ENCODE results near the gene GPR15LG. TPM values are rescaled to one million over a fixed set of nuclear protein-coding genes. Genes with fewer than 3 reads are reported as not detected.

Gene GPR15LG
- total and polyA plus RNA-seq, 10 of the 15 experiments (the other 5 are each of a cell fraction or from before 2014, with no cell fraction given) = 1.1 to 12.2 (median 1.4) TPM

DNA sequence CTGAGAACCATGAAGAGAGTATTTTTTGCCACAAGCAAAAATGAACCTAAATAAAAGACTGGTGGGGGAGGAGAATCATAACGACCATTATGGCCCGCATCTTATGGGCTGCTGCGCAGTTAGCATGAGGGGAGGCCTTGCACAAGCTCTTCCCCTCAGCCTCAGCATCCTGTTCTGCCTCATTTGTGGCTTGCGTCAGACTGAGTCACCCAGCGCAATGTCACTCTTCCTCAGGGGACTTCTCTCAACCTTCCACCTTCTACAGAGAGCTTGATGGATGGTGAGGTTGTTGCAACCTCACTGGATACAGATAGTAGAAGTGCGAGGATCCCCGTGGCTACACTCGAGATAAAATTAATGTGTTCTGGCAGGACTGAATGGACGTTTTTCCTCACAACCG is 16.8 kb upstream of the GPR15LG start:
- ChIA-PET POLR2A (no interaction called here), CTCF (interaction anchor here (1.3 to 25.5 kb wide), 3 partner anchors 8 to 111 kb away, joined by 4 to 788 read pairs (median 60); partner anchors contain the start of gene CDHR1), RAD21 (ENCODE audit: unreplicated experiment) (interaction anchor here (1.2 kb wide), 1 partner anchor 9 kb away, joined by 3 read pairs; no protein-coding TSS in a partner anchor), SMC1A (ENCODE audit: uncharacterized antibody, unreplicated experiment) (interaction anchor here (1.2 to 4.5 kb wide), 2 partner anchors 8 to 48 kb away, joined by 7 to 21 read pairs; no protein-coding TSS in a partner anchor)
- 29% methylated on average over 10 of the region's 10 CpGs for WGBS (ENCODE audit: insufficient coverage, insufficient replicate concordance, low lambda C conversion rate, missing lambda C conversion rate)
- in situ Hi-C loops (cut with MboI) = no loop called here
- BruUV-seq (replicated peaks) = no TSS peak
- no peak overlapping the region for H3K9ac ChIP-seq (ENCODE audit: control insufficient read depth, insufficient read depth, low read length)
- TF ChIP-seq ZNF217 (IDR thresholded peaks at IDR 0.05) (no peak), POLR2A (IDR thresholded peaks at IDR 0.05; ENCODE audit: low read depth, low read length) (peak; percentile 66), TCF12 (IDR thresholded peaks at IDR 0.05; ENCODE audit: low read depth, low read length) (no peak)
- TF ChIP-seq, protein P1, sequence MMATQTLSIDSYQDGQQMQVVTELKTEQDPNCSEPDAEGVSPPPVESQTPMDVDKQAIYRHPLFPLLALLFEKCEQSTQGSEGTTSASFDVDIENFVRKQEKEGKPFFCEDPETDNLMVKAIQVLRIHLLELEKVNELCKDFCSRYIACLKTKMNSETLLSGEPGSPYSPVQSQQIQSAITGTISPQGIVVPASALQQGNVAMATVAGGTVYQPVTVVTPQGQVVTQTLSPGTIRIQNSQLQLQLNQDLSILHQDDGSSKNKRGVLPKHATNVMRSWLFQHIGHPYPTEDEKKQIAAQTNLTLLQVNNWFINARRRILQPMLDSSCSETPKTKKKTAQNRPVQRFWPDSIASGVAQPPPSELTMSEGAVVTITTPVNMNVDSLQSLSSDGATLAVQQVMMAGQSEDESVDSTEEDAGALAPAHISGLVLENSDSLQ (IDR thresholded peaks at IDR 0.05) = peak; percentile 12; the same call in 1 of the 2 replicates
- H3K27me3 ChIP-seq (replicated peaks in 1 of 2; ENCODE audit: control insufficient read depth in 2 of 2, insufficient read depth in 2 of 2, low read length in 1 of 2) = no peaks in the 10 kb centered on the region
- no peak overlapping the region for H3K4me3 ChIP-seq
- ATAC-seq (peak; percentile 46), FAIRE-seq (no peak), DNase-seq (ENCODE audit: low read depth, low spot score) (no peak)
- H3K27ac ChIP-seq (ENCODE audit: control insufficient read depth, insufficient read depth) = no peak overlapping the region
- peaks cover 0 to 25% of the 10 kb centered on the region in 2 experiments; a peak in 3 of 4 replicates for H3K36me3 ChIP-seq (ENCODE audit: control insufficient read depth in 2 of 2, insufficient read depth in 2 of 2, low read length in 1 of 2)
- H2AFZ ChIP-seq (ENCODE audit: control insufficient read depth, low read depth, low read length) = no peak overlapping the region
- intact Hi-C loops (cut with micrococcal nuclease; ENCODE audit: unreplicated experiment) = loop anchor here (10.0 kb wide), 1 partner anchor 378 kb away; no protein-coding TSS in a partner anchor
- H3K9me3 ChIP-seq (replicated peaks; ENCODE audit: control insufficient read depth, insufficient read depth, low read length) = no peaks in the 10 kb centered on the region
- peaks cover 10% of the 10 kb centered on the region for H3K79me2 ChIP-seq (ENCODE audit: control insufficient read depth, insufficient read depth, low read length)
- peaks cover 3% of the 10 kb centered on the region; the same call in 1 of the 2 replicates for H4K20me1 ChIP-seq (ENCODE audit: control insufficient read depth, insufficient read depth)
- H3K4me2 ChIP-seq (ENCODE audit: control insufficient read depth, insufficient read depth) = no peak overlapping the region
- peaks cover 7% of the 10 kb centered on the region for H3K4me1 ChIP-seq (ENCODE audit: control insufficient read depth, insufficient read depth, low read length)

DNA sequence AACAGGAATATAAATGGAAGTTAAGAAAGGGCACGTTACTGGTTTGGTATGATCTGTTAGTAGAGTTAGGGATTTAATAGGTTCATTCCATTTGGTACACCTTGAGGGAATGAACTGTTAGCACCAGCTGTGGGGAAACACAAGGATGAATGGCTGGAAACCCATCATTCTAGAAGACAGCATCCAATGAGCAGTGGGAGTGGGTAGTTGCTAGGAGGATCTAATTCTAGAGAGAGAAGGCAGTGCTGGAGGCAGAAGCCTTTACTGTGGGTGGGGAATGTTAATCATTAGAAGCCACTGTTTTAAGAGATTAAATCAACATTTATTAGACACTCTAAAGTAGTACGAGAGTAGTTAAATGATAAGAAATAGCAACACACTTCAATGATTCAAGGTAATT is 15.5 kb upstream of the GPR15LG start:
- H3K27ac ChIP-seq (ENCODE audit: control insufficient read depth, insufficient read depth) = no peak overlapping the region
- ChIA-PET RAD21 (ENCODE audit: unreplicated experiment) (interaction anchor here (1.0 to 1.2 kb wide), 2 partner anchors 10 to 46 kb away, joined by 3 read pairs; no protein-coding TSS in a partner anchor), POLR2A (no interaction called here), SMC1A (ENCODE audit: uncharacterized antibody, unreplicated experiment) (interaction anchor here (1.5 to 4.5 kb wide), 3 partner anchors 9 to 44 kb away, joined by 3 to 21 read pairs (median 10); no protein-coding TSS in a partner anchor), CTCF (interaction anchor here (5.6 to 25.5 kb wide), 2 partner anchors 10 to 46 kb away, joined by 60 to 788 read pairs; partner anchors contain the start of gene CDHR1)
- DNase-seq (ENCODE audit: low read depth, low spot score) (no peak), FAIRE-seq (no peak), ATAC-seq (0 out of 3 replicates have a peak, but pooled peaks have one; percentile 23)
- in situ Hi-C loops (cut with MboI) = no loop called here
- H2AFZ ChIP-seq (ENCODE audit: control insufficient read depth, low read depth, low read length) = no peak overlapping the region
- H3K27me3 ChIP-seq (replicated peaks in 1 of 2; ENCODE audit: control insufficient read depth in 2 of 2, insufficient read depth in 2 of 2, low read length in 1 of 2) = no peaks in the 10 kb centered on the region
- H3K9me3 ChIP-seq (replicated peaks; ENCODE audit: control insufficient read depth, insufficient read depth, low read length) = no peaks in the 10 kb centered on the region
- intact Hi-C loops (cut with micrococcal nuclease; ENCODE audit: unreplicated experiment) = loop anchor here (10.0 kb wide), 1 partner anchor 377 kb away; no protein-coding TSS in a partner anchor
- no TSS peak for BruUV-seq (replicated peaks)
- peaks cover 14% of the 10 kb centered on the region for H3K79me2 ChIP-seq (ENCODE audit: control insufficient read depth, insufficient read depth, low read length)
- no peak overlapping the region for H3K4me2 ChIP-seq (ENCODE audit: control insufficient read depth, insufficient read depth)
- H3K36me3 ChIP-seq (ENCODE audit: control insufficient read depth in 2 of 2, insufficient read depth in 2 of 2, low read length in 1 of 2) = peaks cover 0 to 16% of the 10 kb centered on the region in 2 experiments; a peak in 2 of 4 replicates
- TF ChIP-seq TCF7 (IDR thresholded peaks at IDR 0.05; ENCODE audit: borderline replicate concordance) (no peak), RFX5 (IDR thresholded peaks at IDR 0.05; ENCODE audit: low read depth, low read length) (peak; percentile 73), PBX3 (IDR thresholded peaks at IDR 0.05; ENCODE audit: insufficient replicate concordance, low read depth, low read length) (peak; percentile 11)
- TF ChIP-seq, protein P1 (IDR thresholded peaks at IDR 0.05) = peak; percentile 67
- H3K4me3 ChIP-seq = no peak overlapping the region
- H3K9ac ChIP-seq (ENCODE audit: control insufficient read depth, insufficient read depth, low read length) = no peak overlapping the region
- 98% methylated on average over 2 of the region's 2 CpGs for WGBS (ENCODE audit: insufficient coverage, insufficient replicate concordance, low lambda C conversion rate, missing lambda C conversion rate)
- H3K4me1 ChIP-seq (ENCODE audit: control insufficient read depth, insufficient read depth, low read length) = peaks cover 7% of the 10 kb centered on the region
- peaks cover 3% of the 10 kb centered on the region; the same call in 1 of the 2 replicates for H4K20me1 ChIP-seq (ENCODE audit: control insufficient read depth, insufficient read depth)

Data from GM12878 (cell line).